Activated naive CD8-positive, alpha-beta T cell treated with anti-CD3 and anti-CD28 coated beads, Interleukin-2, amount 10 ng/mL, durations not matched to agents 7 days and 5 days (primary cell): Measurements from ENCODE around the gene ZNRD2. TPM values are rescaled to one million over a fixed set of nuclear protein-coding genes. Genes with fewer than 3 reads are reported as not detected.

ENCODE experiments used
- ATAC-seq: fragments of 150-1000 bp; cut with Tn5 transposase; one replicate; pipeline ENCODE4 v1.10.0; 2021; ENCODE audit warnings: low read depth, moderate library complexity
- POLR2A ChIA-PET: fragments of 350-600 bp; sonication (Branson Sonifier 250); formaldehyde crosslinking; loops from one replicate; lab custom pipeline; 2021; ENCODE audit warnings: antibody characterized with exemption; lab: Charles Lee
- DNase-seq: peaks from one replicate; pipeline ENCODE4 v3.0.0; 2021
- H3K27ac Mint-ChIP-seq: one replicate; pipeline ENCODE4 v1.8.0; 2022; ENCODE audit warnings: mild to moderate bottlenecking, mixed read lengths
- H3K27me3 Mint-ChIP-seq: one replicate; pipeline ENCODE4 v1.8.0; 2022; ENCODE audit warnings: mild to moderate bottlenecking, moderate library complexity, mixed read lengths
- H3K36me3 Mint-ChIP-seq: one replicate; pipeline ENCODE4 v1.8.0; 2021; ENCODE audit warnings: mild to moderate bottlenecking, mixed read lengths
- H3K4me1 Mint-ChIP-seq: one replicate; pipeline ENCODE4 v1.8.0; 2021; ENCODE audit warnings: mixed read lengths
- H3K4me3 Mint-ChIP-seq: one replicate; pipeline ENCODE4 v1.8.0; 2022; ENCODE audit warnings: mild to moderate bottlenecking, moderate library complexity, mixed read lengths
- H3K9me3 Mint-ChIP-seq: one replicate; pipeline ENCODE4 v1.8.0; 2021; ENCODE audit warnings: mixed read lengths
- total RNA-seq, 2 experiments: library from RNA; stranded (reverse); gene quantifications; one replicate each; pipeline ENCODE4 v1.2.3, GENCODE V29; 2021

The ZNRD2 gene
- total RNA-seq, 2 experiments from 2014 or later, result 27.2 to 30.0 TPM

DNA sequence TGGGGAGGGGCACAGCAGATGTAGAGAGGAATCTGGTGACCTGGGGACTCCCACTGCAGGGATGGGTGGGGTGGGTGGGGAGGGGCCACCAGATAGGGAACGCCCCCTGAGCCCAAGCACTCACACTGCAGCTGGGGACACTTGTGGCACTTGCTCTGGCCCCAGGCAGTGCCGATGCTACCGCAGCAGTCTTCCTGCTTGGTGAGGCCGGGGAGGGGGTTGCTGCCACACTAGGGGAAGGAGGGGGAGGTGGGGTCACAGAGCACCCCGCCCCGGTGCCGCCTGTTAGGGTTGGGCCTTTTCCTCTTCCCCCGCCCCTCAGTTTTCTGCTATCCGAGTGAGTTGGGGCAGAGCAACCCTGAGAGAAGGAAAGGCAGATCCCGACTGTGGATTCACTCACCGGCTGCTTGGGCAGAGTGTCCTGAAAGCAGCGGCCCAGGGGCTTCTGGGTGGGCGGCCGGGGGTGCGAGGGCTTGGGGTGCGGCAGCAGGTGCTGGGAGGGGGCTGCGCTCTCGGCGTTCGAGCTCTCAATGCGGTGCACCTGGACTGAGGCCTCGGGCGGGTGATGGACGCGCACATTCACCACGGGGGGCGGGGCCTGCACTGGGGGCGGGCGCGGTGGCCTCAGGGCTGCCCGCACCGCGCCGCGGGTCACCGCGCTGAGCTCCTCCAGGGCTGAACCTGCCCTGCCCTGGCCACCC lies 16.8 kb upstream of the ZNRD2 start:
- peak overlapping the region; percentile 74 for H3K27ac Mint-ChIP-seq

GRCh38 chr11:65554057-65554818 lies 16.0 kb upstream of the ZNRD2 start:
- DNase-seq, result peak; percentile 36
- peak overlapping the region; percentile 61 for H3K4me3 Mint-ChIP-seq
- H3K27ac Mint-ChIP-seq, result peak overlapping the region; percentile 85
- POLR2A ChIA-PET, result interaction anchor here (0.8 to 3.7 kb wide), 8 partner anchors 9 to 29 kb away, joined by 4 to 38 read pairs (median 14); partner anchors contain the start of genes EHBP1L1, FAM89B, SCYL1 and ZNRD2
- no peaks in the 10 kb centered on the region for H3K9me3 Mint-ChIP-seq
- H3K27me3 Mint-ChIP-seq, result no peaks in the 10 kb centered on the region
- H3K36me3 Mint-ChIP-seq, result peaks cover 19% of the 10 kb centered on the region
- no peak for ATAC-seq
- H3K4me1 Mint-ChIP-seq, result peaks cover 46% of the 10 kb centered on the region

More for the DNA sequence above, 16.8 kb upstream of the ZNRD2 start:
- Mint-ChIP-seq H3K4me1 (peaks cover 51% of the 10 kb centered on the region), H3K4me3 (peak overlapping the region; percentile 56), H3K36me3 (peaks cover 23% of the 10 kb centered on the region), H3K27me3 (no peaks in the 10 kb centered on the region), H3K9me3 (no peaks in the 10 kb centered on the region)
- peak; percentile 84 for DNase-seq
- peak; percentile 77 for ATAC-seq
- POLR2A ChIA-PET, result interaction anchor here (0.9 to 3.7 kb wide), 9 partner anchors 9 to 62 kb away, joined by 3 to 34 read pairs (median 7); partner anchors contain the start of genes EHBP1L1, FAM89B, PCNX3 and SCYL1

DNA sequence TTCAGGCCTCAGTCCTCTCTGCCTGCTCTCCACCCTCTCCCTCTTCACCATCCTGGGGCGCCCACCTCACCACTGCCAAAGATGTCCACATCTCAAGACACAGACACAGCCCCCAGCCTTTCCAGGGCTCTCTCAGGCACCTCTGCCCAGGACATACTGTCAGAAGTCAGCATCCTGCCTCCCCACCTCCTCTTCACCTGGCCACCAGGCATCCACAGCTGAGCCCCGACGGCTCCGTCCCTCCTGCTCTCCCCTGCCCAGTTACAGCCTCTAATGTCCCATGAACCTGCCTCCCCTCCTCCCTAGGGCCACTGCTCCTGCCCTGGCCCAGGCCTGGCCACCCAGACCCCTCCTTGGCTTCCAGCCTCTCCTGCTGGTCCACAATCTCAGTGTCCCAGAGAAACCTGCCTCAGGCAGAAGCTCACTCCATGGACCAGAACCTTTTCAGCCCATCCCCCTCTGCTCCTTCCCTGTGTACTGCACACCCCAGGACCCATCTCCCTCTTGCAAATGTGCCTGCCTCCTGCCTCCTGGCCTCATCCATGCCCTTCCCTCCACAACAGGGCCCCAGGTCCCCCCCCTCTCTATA lies 15.3 kb upstream of the ZNRD2 start:
- DNase-seq (peak; percentile 45), ATAC-seq (no peak)
- Mint-ChIP-seq H3K4me3 (peak overlapping the region; percentile 61), H3K36me3 (peaks cover 15% of the 10 kb centered on the region), H3K27ac (peak overlapping the region; percentile 85), H3K9me3 (no peaks in the 10 kb centered on the region), H3K4me1 (peaks cover 48% of the 10 kb centered on the region), H3K27me3 (no peaks in the 10 kb centered on the region)
- POLR2A ChIA-PET, result interaction anchor here (0.6 to 3.5 kb wide), 5 partner anchors 9 to 519 kb away, joined by 4 to 38 read pairs (median 4); partner anchors contain the start of genes FAM89B and ZNRD2

- peak overlapping the region; percentile 86 for H3K4me3 Mint-ChIP-seq
- no peaks in the 10 kb centered on the region for H3K27me3 Mint-ChIP-seq
- H3K36me3 Mint-ChIP-seq, result peaks cover 12% of the 10 kb centered on the region
- H3K27ac Mint-ChIP-seq, result peak overlapping the region; percentile 87
- POLR2A ChIA-PET, result interaction anchor here (1.0 to 3.5 kb wide), 3 partner anchors 10 to 16 kb away, joined by 4 to 38 read pairs (median 20); partner anchors contain the start of genes FAM89B and ZNRD2
- DNase-seq (peak; percentile 39), ATAC-seq (no peak)
- H3K4me1 Mint-ChIP-seq, result peaks cover 56% of the 10 kb centered on the region
- H3K9me3 Mint-ChIP-seq, result no peaks in the 10 kb centered on the region
Observed at GRCh38 chr11:65555693-65556231, 14.5 kb upstream of the ZNRD2 start.

GRCh38 chr11:65556470-65557279 lies 13.6 kb upstream of the ZNRD2 start:
- Mint-ChIP-seq H3K27ac (peak overlapping the region; percentile 87), H3K4me1 (peaks cover 51% of the 10 kb centered on the region), H3K27me3 (no peaks in the 10 kb centered on the region), H3K36me3 (peaks cover 3% of the 10 kb centered on the region), H3K4me3 (peak overlapping the region; percentile 86), H3K9me3 (no peaks in the 10 kb centered on the region)
- POLR2A ChIA-PET, result interaction anchor here (0.6 to 3.5 kb wide), 9 partner anchors 9 to 104 kb away, joined by 3 to 38 read pairs (median 3); partner anchors contain the start of genes FAM89B, PCNX3, SIPA1 and ZNRD2
- DNase-seq (peak; percentile 37), ATAC-seq (no peak)

GRCh38 chr11:65557280-65558001 lies 12.8 kb upstream of the ZNRD2 start:
- Mint-ChIP-seq H3K27ac (peak overlapping the region; percentile 87), H3K4me3 (peak overlapping the region; percentile 86), H3K9me3 (no peaks in the 10 kb centered on the region), H3K4me1 (peaks cover 43% of the 10 kb centered on the region), H3K27me3 (no peaks in the 10 kb centered on the region), H3K36me3 (no peaks in the 10 kb centered on the region)
- ATAC-seq (no peak), DNase-seq (peak; percentile 57)
- POLR2A ChIA-PET, result interaction anchor here (0.8 to 3.5 kb wide), 7 partner anchors 8 to 81 kb away, joined by 3 to 38 read pairs (median 3); partner anchors contain the start of genes FAM89B, SIPA1 and ZNRD2

DNA sequence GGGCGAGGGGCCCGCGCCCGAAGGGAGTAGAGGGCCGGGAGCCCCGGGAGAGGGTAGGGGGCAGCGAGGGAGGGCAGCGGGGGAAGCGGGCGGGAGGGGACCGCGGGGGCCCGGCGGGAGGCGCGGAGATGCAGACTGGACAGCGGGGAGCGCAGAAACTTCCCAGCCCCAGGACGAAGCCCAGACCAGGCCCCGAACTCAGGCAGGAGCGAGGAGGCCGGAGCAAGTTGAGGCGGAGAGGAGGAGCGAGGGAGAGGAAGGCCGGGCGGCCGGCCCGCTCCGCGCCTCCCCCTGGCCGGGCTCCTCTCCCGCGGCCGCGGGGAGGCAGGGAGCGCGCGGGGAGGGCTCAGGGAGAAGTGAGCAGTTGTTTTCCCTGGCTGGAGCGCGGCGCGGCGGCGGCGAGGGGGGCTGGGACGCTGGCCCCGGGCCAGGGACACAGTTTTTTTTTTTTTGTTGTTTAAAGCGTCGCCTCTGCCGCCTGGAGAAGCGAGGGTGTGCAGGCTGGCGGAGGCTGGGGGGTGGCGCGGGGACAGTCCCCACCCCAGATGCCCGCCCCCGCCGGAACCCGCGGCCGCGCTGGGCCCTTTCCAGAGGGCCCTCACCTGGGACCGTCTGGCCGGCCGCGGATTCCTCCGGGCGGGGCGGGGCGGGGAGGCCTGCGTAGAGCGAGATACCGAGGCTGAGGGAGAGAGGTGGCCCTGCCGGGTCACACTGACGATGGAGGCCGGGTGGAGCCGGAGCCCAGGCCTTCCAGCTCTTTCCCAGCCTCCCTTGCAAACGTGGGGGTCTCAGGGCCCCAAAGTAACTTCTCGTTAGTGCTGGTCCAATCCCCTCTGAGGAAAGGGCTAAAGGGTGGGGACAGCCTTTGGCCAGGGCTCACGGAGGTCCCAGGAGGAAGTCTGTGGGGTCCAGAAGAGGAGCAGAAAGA lies 12.0 kb upstream of the ZNRD2 start, which contains the start of gene LTBP3:
Gene LTBP3 (minus strand): TSS at position 358 of the 928 bp plus-strand sequence. CDS start 400 bp downstream, outside the sequence.
- peak; percentile 37 for ATAC-seq
- peaks cover 38% of the 10 kb centered on the region for H3K4me1 Mint-ChIP-seq
- POLR2A ChIA-PET, result interaction anchor here (0.6 to 3.5 kb wide), 6 partner anchors 9 to 61 kb away, joined by 3 to 20 read pairs (median 8); partner anchors contain the start of genes FAM89B and ZNRD2
- H3K9me3 Mint-ChIP-seq, result no peaks in the 10 kb centered on the region
- no peaks in the 10 kb centered on the region for H3K36me3 Mint-ChIP-seq
- peak within 1 kb of the TSS; percentile 86 for H3K4me3 Mint-ChIP-seq
- H3K27me3 Mint-ChIP-seq, result no peaks in the 10 kb centered on the region
- peak within 1 kb of the TSS; percentile 87 for H3K27ac Mint-ChIP-seq
- DNase-seq, result peak; percentile 61

DNA sequence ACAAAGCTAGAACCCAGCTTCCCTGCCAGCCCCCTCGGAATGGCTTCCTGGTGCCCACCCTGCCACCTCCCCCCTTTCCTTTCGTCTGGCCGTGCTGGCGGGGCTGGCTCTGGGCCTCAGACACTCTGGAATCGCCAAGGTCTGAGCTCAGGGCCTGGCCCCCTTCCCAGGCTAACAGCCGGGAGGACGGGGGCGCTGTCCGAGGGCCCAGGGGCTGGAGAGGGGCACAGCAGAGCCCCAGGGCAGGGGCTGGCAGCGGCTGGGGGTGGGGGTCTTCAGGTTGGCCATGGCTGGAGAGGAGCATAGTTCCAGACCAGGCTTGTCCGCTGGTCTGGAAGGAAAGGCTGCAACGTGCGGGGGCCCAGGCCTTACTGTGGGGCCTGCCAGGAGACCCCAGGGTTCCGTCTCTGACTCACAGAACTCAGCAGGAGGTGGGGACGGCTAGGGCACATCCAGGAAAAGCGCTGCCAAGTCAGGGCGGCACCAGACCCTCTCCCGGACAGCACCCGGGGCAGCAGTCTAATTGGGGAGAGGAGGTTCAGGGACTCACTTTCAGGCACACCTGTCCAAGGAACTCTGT lies 11.3 kb upstream of the ZNRD2 start:
- Mint-ChIP-seq H3K4me1 (peaks cover 38% of the 10 kb centered on the region), H3K27ac (peak overlapping the region; percentile 66), H3K4me3 (peak overlapping the region; percentile 70), H3K36me3 (no peaks in the 10 kb centered on the region), H3K9me3 (no peaks in the 10 kb centered on the region), H3K27me3 (no peaks in the 10 kb centered on the region)
- ATAC-seq (no peak), DNase-seq (peak; percentile 35)
- POLR2A ChIA-PET, result interaction anchor here (0.6 to 2.9 kb wide), 4 partner anchors 10 to 18 kb away, joined by 4 to 13 read pairs (median 10); partner anchors contain the start of gene ZNRD2

DNA sequence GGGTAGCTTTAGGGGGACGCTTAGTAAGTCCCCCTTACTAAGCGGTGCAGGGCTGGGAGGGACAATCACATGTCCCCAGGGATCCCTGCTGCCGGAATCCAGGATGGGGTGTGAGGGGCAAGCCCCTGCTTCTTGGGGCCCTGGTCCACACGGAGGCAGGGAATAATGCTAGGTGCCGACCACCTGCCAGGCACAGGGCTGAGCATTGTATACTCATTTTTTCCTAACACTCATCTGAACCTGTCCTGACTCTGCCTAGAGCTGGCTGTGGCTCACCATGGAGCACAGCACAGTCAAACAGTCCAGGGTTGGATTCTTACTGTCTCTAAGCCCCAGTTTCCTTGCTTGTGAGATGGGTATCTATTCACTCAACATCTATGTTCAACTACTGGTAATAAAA lies 10.7 kb upstream of the ZNRD2 start:
- DNase-seq, result peak; percentile 22
- no peak overlapping the region for H3K27ac Mint-ChIP-seq
- H3K4me3 Mint-ChIP-seq, result peak overlapping the region; percentile 70
- ATAC-seq, result no peak
- no peaks in the 10 kb centered on the region for H3K36me3 Mint-ChIP-seq
- POLR2A ChIA-PET, result interaction anchor here (0.5 to 2.9 kb wide), 5 partner anchors 11 to 136 kb away, joined by 3 to 13 read pairs (median 10); partner anchors contain the start of genes NEAT1 and ZNRD2
- H3K4me1 Mint-ChIP-seq, result peaks cover 34% of the 10 kb centered on the region
- no peaks in the 10 kb centered on the region for H3K9me3 Mint-ChIP-seq
- H3K27me3 Mint-ChIP-seq, result no peaks in the 10 kb centered on the region

- Mint-ChIP-seq H3K36me3 (no peaks in the 10 kb centered on the region), H3K4me3 (no peak overlapping the region), H3K4me1 (peaks cover 32% of the 10 kb centered on the region), H3K27me3 (no peaks in the 10 kb centered on the region), H3K27ac (peak overlapping the region; percentile 3), H3K9me3 (no peaks in the 10 kb centered on the region)
- ATAC-seq, result no peak
- POLR2A ChIA-PET, result interaction anchor here (0.5 to 2.9 kb wide), 5 partner anchors 10 to 137 kb away, joined by 3 to 13 read pairs (median 10); partner anchors contain the start of genes NEAT1 and ZNRD2
- DNase-seq, result no peak
Observed at GRCh38 chr11:65559951-65560537, 10.2 kb upstream of the ZNRD2 start.
